ENCODE data around the gene COL16A1.

The COL16A1 gene

GRCh38 chr1:31703431-31704270, at the start of gene COL16A1:
TSS of gene COL16A1 (minus strand) at chr1:31704017. CDS start at chr1:31702193, 1,824 bp downstream.
- Histone ChIP-seq H3K9ac (ENCODE audit: low read length) (peak within 1 kb of the TSS; percentile 16), H3K36me3 (ENCODE audit: control insufficient read depth, low read depth, low read length) (no peaks in the 10 kb centered on the region), H3K27me3 (ENCODE audit: control insufficient read depth, insufficient read depth, low read length) (peaks cover 13% of the 10 kb centered on the region), H3K9me3 (ENCODE audit: control insufficient read depth, low read depth, low read length) (no peaks in the 10 kb centered on the region), H3K4me1 (ENCODE audit: control insufficient read depth, low read depth, low read length) (peaks cover 13% of the 10 kb centered on the region), H3K27ac (ENCODE audit: low read length) (no peak within 1 kb of the TSS), H3K4me3 (ENCODE audit: low read length) (peak within 1 kb of the TSS; percentile 48)

DNA sequence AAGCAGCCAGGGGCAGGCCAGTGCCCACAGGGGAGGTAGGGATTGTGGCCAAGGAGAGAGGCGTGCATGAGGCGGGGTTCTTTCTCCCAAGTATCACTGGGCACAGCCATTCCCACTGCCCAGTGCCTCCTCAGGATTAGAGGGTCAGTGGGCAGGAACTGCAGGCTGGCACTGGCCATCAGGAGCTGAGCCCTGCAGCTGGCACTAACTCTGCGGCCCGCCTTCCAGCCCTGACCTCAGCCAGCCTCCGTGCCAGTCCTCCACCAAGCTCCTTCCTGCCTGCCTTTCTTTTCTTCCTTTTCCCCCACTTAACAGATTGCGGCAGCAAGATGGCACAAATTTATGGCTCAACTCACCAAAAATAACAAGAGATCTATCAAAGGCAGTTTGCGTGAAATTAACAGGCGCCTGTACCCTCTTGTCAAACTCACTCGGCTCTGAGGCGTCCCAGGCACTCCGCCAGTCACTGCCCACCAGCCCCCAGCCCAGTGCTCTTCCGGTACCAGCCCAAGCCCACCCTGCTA, 49.2 kb upstream of the COL16A1 start:
- no peaks in the 10 kb centered on the region for H3K9me3 ChIP-seq (ENCODE audit: control insufficient read depth, low read depth, low read length)
- H3K36me3 ChIP-seq (ENCODE audit: control insufficient read depth, low read depth, low read length), result no peaks in the 10 kb centered on the region
- H3K27me3 ChIP-seq (ENCODE audit: control insufficient read depth, insufficient read depth, low read length), result no peaks in the 10 kb centered on the region
- no peak overlapping the region for H3K27ac ChIP-seq (ENCODE audit: low read length)
- H3K4me1 ChIP-seq (ENCODE audit: control insufficient read depth, low read depth, low read length), result peaks cover 10% of the 10 kb centered on the region
- no peak overlapping the region for H3K4me3 ChIP-seq (ENCODE audit: low read length)
- H3K9ac ChIP-seq (ENCODE audit: low read length), result no peak overlapping the region

DNA sequence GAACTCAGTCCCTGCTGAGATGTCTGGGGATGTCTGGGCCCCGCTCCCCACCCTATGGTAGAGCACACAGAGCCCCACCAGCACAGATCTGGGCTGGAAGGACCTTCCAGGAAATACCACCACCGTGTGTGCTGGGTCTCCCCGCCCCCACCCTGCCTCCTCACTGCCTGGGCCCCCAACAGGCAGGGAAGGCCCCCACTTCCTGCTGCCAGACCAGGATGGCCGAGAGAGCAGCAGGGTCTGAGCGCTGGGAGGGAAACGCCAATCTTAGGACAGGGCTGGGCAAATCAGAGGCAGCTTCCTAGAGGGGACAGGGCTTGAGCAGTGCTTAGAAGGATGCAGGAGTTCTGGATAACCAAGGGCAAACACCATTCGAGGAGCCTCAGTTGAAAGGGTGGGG, 48.4 kb upstream of the COL16A1 start:
- H3K4me1 ChIP-seq (ENCODE audit: control insufficient read depth, low read depth, low read length), result peaks cover 10% of the 10 kb centered on the region
- no peaks in the 10 kb centered on the region for H3K9me3 ChIP-seq (ENCODE audit: control insufficient read depth, low read depth, low read length)
- H3K27me3 ChIP-seq (ENCODE audit: control insufficient read depth, insufficient read depth, low read length), result no peaks in the 10 kb centered on the region
- no peaks in the 10 kb centered on the region for H3K36me3 ChIP-seq (ENCODE audit: control insufficient read depth, low read depth, low read length)
- no peak overlapping the region for H3K27ac ChIP-seq (ENCODE audit: low read length)
- H3K4me3 ChIP-seq (ENCODE audit: low read length), result no peak overlapping the region
- no peak overlapping the region for H3K9ac ChIP-seq (ENCODE audit: low read length)

GRCh38 chr1:31751822-31752241, 48.0 kb upstream of the COL16A1 start:
- no peak overlapping the region for H3K9ac ChIP-seq (ENCODE audit: low read length)
- H3K4me1 ChIP-seq (ENCODE audit: control insufficient read depth, low read depth, low read length), result peaks cover 14% of the 10 kb centered on the region
- H3K27me3 ChIP-seq (ENCODE audit: control insufficient read depth, insufficient read depth, low read length), result no peaks in the 10 kb centered on the region
- no peaks in the 10 kb centered on the region for H3K36me3 ChIP-seq (ENCODE audit: control insufficient read depth, low read depth, low read length)
- H3K27ac ChIP-seq (ENCODE audit: low read length), result no peak overlapping the region
- no peak overlapping the region for H3K4me3 ChIP-seq (ENCODE audit: low read length)
- H3K9me3 ChIP-seq (ENCODE audit: control insufficient read depth, low read depth, low read length), result no peaks in the 10 kb centered on the region

DNA sequence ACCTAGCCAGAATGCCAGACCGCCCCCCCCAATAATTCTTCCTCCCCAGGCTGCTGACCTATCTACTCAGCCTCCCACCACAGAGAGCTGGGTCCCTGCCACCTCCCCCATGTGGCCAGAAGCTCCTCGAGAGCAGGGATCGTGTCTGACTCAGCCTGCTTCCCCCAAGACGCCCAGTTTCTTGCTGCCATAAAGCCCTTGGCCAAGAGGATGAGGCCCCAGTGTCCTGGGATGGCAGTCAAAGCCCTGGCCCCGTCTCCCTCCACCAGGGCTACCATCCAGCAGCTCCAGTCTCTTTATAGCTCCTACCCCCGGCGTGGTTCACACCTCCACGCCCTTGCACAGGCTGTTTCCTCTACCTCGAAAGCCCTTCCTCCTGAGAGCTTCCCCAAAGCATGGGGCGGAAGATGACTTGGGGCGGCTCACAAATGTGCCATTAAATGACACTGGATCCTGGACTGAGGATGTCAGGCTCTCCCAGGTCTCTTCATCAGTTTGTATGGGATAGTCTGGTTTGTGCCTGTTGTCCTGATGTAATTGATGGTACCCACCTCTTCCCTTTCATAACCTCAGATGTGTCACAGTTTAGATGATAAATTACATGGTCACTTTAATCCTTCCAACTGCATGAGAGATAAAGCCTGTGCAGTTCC, 47.2 kb upstream of the COL16A1 start:
- H3K4me1 ChIP-seq (ENCODE audit: control insufficient read depth, low read depth, low read length), result peaks cover 18% of the 10 kb centered on the region
- H3K27me3 ChIP-seq (ENCODE audit: control insufficient read depth, insufficient read depth, low read length), result no peaks in the 10 kb centered on the region
- no peak overlapping the region for H3K27ac ChIP-seq (ENCODE audit: low read length)
- no peak overlapping the region for H3K9ac ChIP-seq (ENCODE audit: low read length)
- H3K4me3 ChIP-seq (ENCODE audit: low read length), result no peak overlapping the region
- no peaks in the 10 kb centered on the region for H3K36me3 ChIP-seq (ENCODE audit: control insufficient read depth, low read depth, low read length)
- no peaks in the 10 kb centered on the region for H3K9me3 ChIP-seq (ENCODE audit: control insufficient read depth, low read depth, low read length)

DNA sequence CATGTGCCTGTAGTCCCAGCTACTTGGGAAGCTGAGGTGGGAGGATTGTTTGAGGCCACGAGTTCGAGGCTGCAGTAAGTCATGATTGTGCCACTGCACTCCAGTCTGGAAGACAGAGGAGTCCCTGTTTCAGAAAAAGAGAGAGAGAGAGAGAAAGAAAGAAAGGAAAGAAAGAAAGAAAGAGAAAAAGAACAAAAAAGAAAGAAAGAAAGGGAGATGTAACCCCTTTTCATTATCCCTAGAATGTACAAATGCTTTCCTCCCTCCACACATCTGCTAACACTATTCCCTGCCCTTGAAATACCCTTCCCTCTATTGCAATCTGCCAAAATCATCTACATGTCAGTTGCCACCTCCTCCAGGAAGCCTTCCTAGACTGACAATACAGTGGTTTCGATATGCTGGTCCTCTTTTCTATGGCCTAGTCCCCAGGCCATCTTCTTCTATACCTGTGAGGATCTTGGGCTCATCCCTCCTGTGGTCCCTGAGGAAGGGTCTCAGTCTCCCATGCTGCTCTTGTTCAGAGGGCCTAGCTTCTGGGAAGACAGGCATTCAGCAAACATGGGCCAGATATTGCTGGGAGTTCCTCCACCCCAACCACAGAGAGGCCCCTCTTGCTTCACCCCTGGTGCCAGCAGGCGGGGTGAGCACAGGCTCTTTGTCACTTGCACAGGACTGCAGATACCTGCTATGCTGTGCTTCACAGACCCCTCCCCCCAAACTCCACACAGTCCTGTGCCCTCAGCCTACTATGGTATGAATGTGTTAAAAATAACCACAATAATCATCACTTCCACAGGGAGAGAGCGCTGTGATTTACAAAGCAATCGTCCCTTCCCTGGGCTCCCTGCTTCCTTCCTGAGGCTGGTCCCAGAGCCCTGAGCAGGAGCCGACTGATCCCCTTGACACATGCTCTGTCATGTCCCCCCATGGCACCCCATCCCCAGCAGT, 46.2 kb upstream of the COL16A1 start:
- no peak overlapping the region for H3K27ac ChIP-seq (ENCODE audit: low read length)
- H3K9me3 ChIP-seq (ENCODE audit: control insufficient read depth, low read depth, low read length), result no peaks in the 10 kb centered on the region
- no peaks in the 10 kb centered on the region for H3K36me3 ChIP-seq (ENCODE audit: control insufficient read depth, low read depth, low read length)
- H3K9ac ChIP-seq (ENCODE audit: low read length), result no peak overlapping the region
- peaks cover 18% of the 10 kb centered on the region for H3K4me1 ChIP-seq (ENCODE audit: control insufficient read depth, low read depth, low read length)
- H3K4me3 ChIP-seq (ENCODE audit: low read length), result no peak overlapping the region
- H3K27me3 ChIP-seq (ENCODE audit: control insufficient read depth, insufficient read depth, low read length), result no peaks in the 10 kb centered on the region

- H3K27me3 ChIP-seq (ENCODE audit: control insufficient read depth, insufficient read depth, low read length), result no peaks in the 10 kb centered on the region
- no peak overlapping the region for H3K9ac ChIP-seq (ENCODE audit: low read length)
- H3K4me1 ChIP-seq (ENCODE audit: control insufficient read depth, low read depth, low read length), result peaks cover 18% of the 10 kb centered on the region
Measured at GRCh38 chr1:31748365-31748764, 44.5 kb upstream of the COL16A1 start.

GRCh38 chr1:31747304-31747703, 43.5 kb upstream of the COL16A1 start:
- Histone ChIP-seq H3K36me3 (ENCODE audit: control insufficient read depth, low read depth, low read length) (no peaks in the 10 kb centered on the region), H3K9ac (ENCODE audit: low read length) (no peak overlapping the region), H3K27me3 (ENCODE audit: control insufficient read depth, insufficient read depth, low read length) (no peaks in the 10 kb centered on the region), H3K9me3 (ENCODE audit: control insufficient read depth, low read depth, low read length) (no peaks in the 10 kb centered on the region), H3K4me3 (ENCODE audit: low read length) (no peak overlapping the region), H3K27ac (ENCODE audit: low read length) (no peak overlapping the region), H3K4me1 (ENCODE audit: control insufficient read depth, low read depth, low read length) (peaks cover 13% of the 10 kb centered on the region)

More at GRCh38 chr1:31748365-31748764, 44.5 kb upstream of the COL16A1 start:
- Histone ChIP-seq H3K36me3 (ENCODE audit: control insufficient read depth, low read depth, low read length) (no peaks in the 10 kb centered on the region), H3K27ac (ENCODE audit: low read length) (no peak overlapping the region), H3K4me3 (ENCODE audit: low read length) (no peak overlapping the region), H3K9me3 (ENCODE audit: control insufficient read depth, low read depth, low read length) (no peaks in the 10 kb centered on the region)

GRCh38 chr1:31746687-31747086, 42.9 kb upstream of the COL16A1 start:
- peaks cover 7% of the 10 kb centered on the region for H3K4me1 ChIP-seq (ENCODE audit: control insufficient read depth, low read depth, low read length)
- no peak overlapping the region for H3K4me3 ChIP-seq (ENCODE audit: low read length)
- no peaks in the 10 kb centered on the region for H3K27me3 ChIP-seq (ENCODE audit: control insufficient read depth, insufficient read depth, low read length)
- no peak overlapping the region for H3K27ac ChIP-seq (ENCODE audit: low read length)
- H3K36me3 ChIP-seq (ENCODE audit: control insufficient read depth, low read depth, low read length), result no peaks in the 10 kb centered on the region
- H3K9me3 ChIP-seq (ENCODE audit: control insufficient read depth, low read depth, low read length), result no peaks in the 10 kb centered on the region
- no peak overlapping the region for H3K9ac ChIP-seq (ENCODE audit: low read length)

GRCh38 chr1:31745946-31746670, 42.3 kb upstream of the COL16A1 start:
- H3K9ac ChIP-seq (ENCODE audit: low read length), result no peak overlapping the region
- no peak overlapping the region for H3K4me3 ChIP-seq (ENCODE audit: low read length)
- peaks cover 7% of the 10 kb centered on the region for H3K4me1 ChIP-seq (ENCODE audit: control insufficient read depth, low read depth, low read length)
- no peaks in the 10 kb centered on the region for H3K9me3 ChIP-seq (ENCODE audit: control insufficient read depth, low read depth, low read length)
- no peaks in the 10 kb centered on the region for H3K27me3 ChIP-seq (ENCODE audit: control insufficient read depth, insufficient read depth, low read length)
- no peaks in the 10 kb centered on the region for H3K36me3 ChIP-seq (ENCODE audit: control insufficient read depth, low read depth, low read length)
- no peak overlapping the region for H3K27ac ChIP-seq (ENCODE audit: low read length)

All from iPS-18a (cell line).